ENCODE results near the gene KRT81.
"Not testable (repeated sequence)": the region's sequence is repeated elsewhere in the genome, so short reads cannot be mapped to it uniquely, and the experiment has no call there.

- TF ChIP-seq, protein P1, sequence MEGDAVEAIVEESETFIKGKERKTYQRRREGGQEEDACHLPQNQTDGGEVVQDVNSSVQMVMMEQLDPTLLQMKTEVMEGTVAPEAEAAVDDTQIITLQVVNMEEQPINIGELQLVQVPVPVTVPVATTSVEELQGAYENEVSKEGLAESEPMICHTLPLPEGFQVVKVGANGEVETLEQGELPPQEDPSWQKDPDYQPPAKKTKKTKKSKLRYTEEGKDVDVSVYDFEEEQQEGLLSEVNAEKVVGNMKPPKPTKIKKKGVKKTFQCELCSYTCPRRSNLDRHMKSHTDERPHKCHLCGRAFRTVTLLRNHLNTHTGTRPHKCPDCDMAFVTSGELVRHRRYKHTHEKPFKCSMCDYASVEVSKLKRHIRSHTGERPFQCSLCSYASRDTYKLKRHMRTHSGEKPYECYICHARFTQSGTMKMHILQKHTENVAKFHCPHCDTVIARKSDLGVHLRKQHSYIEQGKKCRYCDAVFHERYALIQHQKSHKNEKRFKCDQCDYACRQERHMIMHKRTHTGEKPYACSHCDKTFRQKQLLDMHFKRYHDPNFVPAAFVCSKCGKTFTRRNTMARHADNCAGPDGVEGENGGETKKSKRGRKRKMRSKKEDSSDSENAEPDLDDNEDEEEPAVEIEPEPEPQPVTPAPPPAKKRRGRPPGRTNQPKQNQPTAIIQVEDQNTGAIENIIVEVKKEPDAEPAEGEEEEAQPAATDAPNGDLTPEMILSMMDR (conservative IDR thresholded peaks at IDR 0.05; ENCODE audit: low read length): peak; percentile 66
- not testable (repeated sequence) for TF ChIP-seq EZH2phosphoT487 (IDR thresholded peaks at IDR 0.05; ENCODE audit: borderline replicate concordance)
Measured at GRCh38 chr12:52252175-52252615, 39.1 kb downstream of the KRT81 start.
